Measurements from ENCODE around the gene TSEN15. TPM values are rescaled to one million over a fixed set of nuclear protein-coding genes. Genes with fewer than 3 reads are reported as not detected.

TSEN15 gene
- total and polyA plus RNA-seq, 3 experiments from 2014 or later = 44.4 to 54.3 (median 44.8) TPM

DNA sequence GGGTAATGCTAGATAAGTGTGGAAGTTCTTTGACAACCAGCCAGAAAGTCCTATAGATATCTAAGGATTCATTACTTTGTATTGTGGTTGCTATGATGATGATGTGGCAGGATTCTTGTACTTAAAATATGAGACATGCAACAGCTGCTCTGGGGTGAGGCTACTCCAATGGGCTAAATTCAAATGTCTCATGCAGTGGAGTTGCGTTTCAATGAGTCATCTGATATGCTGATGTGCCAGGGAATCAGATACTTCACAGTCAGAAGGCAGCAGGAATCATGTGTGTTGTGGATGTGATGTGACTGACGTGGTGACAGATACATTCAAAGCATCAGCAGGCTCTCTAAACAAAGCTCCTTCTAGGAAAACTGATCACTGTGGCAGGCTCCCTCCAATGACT, 66.5 kb downstream of the TSEN15 start:
- Histone ChIP-seq H3K27me3 (ENCODE audit: insufficient read depth, low read length, poor library complexity, severe bottlenecking) (no peaks in the 10 kb centered on the region), H3K27ac (ENCODE audit: low read depth, low read length) (no peak overlapping the region), H3K4me3 (ENCODE audit: low read length) (no peak overlapping the region), H3K9me3 (ENCODE audit: low read length) (no peaks in the 10 kb centered on the region), H3K4me1 (ENCODE audit: insufficient read depth, low read length) (no peaks in the 10 kb centered on the region), H3K36me3 (ENCODE audit: insufficient read depth, low read length) (no peaks in the 10 kb centered on the region)
- Mint-ChIP-seq H3K4me3 (no peak overlapping the region), H3K9me3 (peaks cover 0 to 2% (median 0%) of the 10 kb centered on the region in 5 donors), H3K27ac (no peak overlapping the region), H3K27me3 (no peaks in the 10 kb centered on the region), H3K36me3 (peaks cover 5 to 19% (median 13%) of the 10 kb centered on the region in 3 donors), H3K4me1 (no peaks in the 10 kb centered on the region)
- CTCF ChIA-PET = no interaction called here
- POLR2A ChIA-PET = no interaction called here
- no peak for DNase-seq

Other genes starting within 250 kb of the TSEN15 start
- 1 to 10 TPM; 3.3 TPM for gene RGL1, start 246.6 kb upstream of the TSEN15 start, total RNA-seq
- gene RGL1, start 246.6 kb upstream of the TSEN15 start, polyA plus RNA-seq = 0.97 TPM
- gene COLGALT2, start 14.0 kb upstream of the TSEN15 start, total RNA-seq = 1 to 10 TPM; 3.3 to 4.2 TPM
- 1.2 TPM for gene COLGALT2, start 14.0 kb upstream of the TSEN15 start, polyA plus RNA-seq